Measurements from ENCODE around the gene ACTN3. TPM values are rescaled to one million over a fixed set of nuclear protein-coding genes. Genes with fewer than 3 reads are reported as not detected.
"Not testable (repeated sequence)": the region's sequence is repeated elsewhere in the genome, so short reads cannot be mapped to it uniquely, and the experiment has no call there.

Gene ACTN3
- total RNA-seq, 2 donors from 2014 or later: not detected

DNA sequence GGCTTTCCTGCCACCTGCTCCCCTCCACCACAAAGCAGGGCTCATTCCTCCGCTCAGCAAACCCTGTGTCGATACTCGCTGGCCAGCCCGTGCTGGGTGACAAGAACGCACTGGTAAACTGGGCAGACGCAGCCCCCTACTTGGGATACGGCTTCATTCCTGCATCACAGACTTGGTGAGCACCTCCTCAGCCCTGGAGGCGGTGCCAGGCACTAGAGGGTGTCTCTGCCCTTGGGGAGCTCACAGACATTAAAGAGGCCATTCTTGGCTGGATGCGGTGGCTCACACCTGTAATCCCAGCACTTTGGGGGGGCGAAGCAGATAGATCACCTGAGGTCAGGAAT lies 6.9 kb upstream of the ACTN3 start:
- DNase-seq (ENCODE audit: low spot score) (no peak), ATAC-seq (ENCODE audit: insufficient number of reproducible peaks, low FRiP score, low read depth) (no peak)
- Histone ChIP-seq H3K27me3 (replicated peaks; ENCODE audit: insufficient read depth) (no peaks in the 10 kb centered on the region), H3K4me3 (no peak overlapping the region), H3K9me3 (no peaks in the 10 kb centered on the region), H3K27ac (no peak overlapping the region), H3K36me3 (peaks cover 15% of the 10 kb centered on the region), H3K4me1 (ENCODE audit: control insufficient read depth in 1 of 2, low read depth in 2 of 2) (peaks cover 3 to 11% of the 10 kb centered on the region in 2 donors)
- TF ChIP-seq CTCF (IDR thresholded peaks at IDR 0.05): no peak

GRCh38 chr11:66540598-66540997 lies 6.1 kb upstream of the ACTN3 start:
- H3K27me3 ChIP-seq (replicated peaks; ENCODE audit: insufficient read depth); H3K4me3 ChIP-seq; H3K27ac ChIP-seq; H3K9me3 ChIP-seq; ATAC-seq (ENCODE audit: insufficient number of reproducible peaks, low FRiP score, low read depth); DNase-seq (ENCODE audit: low spot score): not testable (repeated sequence)
- Histone ChIP-seq H3K36me3 (peaks cover 15% of the 10 kb centered on the region), H3K4me1 (ENCODE audit: control insufficient read depth in 1 of 2, low read depth in 2 of 2) (peaks cover 11 to 18% of the 10 kb centered on the region in 2 donors)

- ATAC-seq (ENCODE audit: insufficient number of reproducible peaks, low FRiP score, low read depth) (no peak), DNase-seq (ENCODE audit: low spot score) (no peak)
- Histone ChIP-seq H3K9me3 (no peaks in the 10 kb centered on the region), H3K27me3 (replicated peaks; ENCODE audit: insufficient read depth) (no peaks in the 10 kb centered on the region), H3K4me1 (ENCODE audit: control insufficient read depth in 1 of 2, low read depth in 2 of 2) (peaks cover 15 to 25% of the 10 kb centered on the region in 2 donors), H3K36me3 (peaks cover 7% of the 10 kb centered on the region), H3K4me3 (no peak overlapping the region), H3K27ac (no peak overlapping the region)
- TF ChIP-seq CTCF (IDR thresholded peaks at IDR 0.05): no peak
Measured at GRCh38 chr11:66541892-66542291, 4.8 kb upstream of the ACTN3 start.

DNA sequence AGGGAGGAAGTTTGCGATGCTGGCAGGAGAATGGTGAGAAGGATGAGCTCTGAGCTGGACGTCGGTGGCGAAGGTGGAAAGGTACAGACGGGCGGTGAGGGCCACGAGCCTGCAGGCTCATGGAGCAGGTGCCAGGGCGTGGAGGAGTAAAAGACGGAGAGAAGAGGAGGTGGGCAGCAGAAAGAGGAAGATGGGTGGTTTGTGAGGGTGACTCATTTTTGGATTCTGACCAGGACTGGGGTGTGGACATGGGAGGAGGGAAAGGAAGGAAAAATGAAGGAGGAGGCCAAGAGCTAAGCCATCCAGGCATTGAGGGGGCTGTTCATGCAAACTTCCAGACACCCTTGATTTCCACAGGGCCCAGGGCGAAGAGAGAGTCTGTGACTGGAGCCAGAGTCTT lies 4.3 kb upstream of the ACTN3 start:
- no peak for ATAC-seq (ENCODE audit: insufficient number of reproducible peaks, low FRiP score, low read depth)
- Histone ChIP-seq H3K4me1 (ENCODE audit: control insufficient read depth in 1 of 2, low read depth in 2 of 2) (peaks cover 15 to 25% of the 10 kb centered on the region in 2 donors), H3K4me3 (no peak overlapping the region), H3K36me3 (peaks cover 4% of the 10 kb centered on the region), H3K27me3 (replicated peaks; ENCODE audit: insufficient read depth) (no peaks in the 10 kb centered on the region), H3K9me3 (no peaks in the 10 kb centered on the region), H3K27ac (no peak overlapping the region)
- DNase-seq (ENCODE audit: low spot score): no peak
- TF ChIP-seq CTCF (IDR thresholded peaks at IDR 0.05): no peak

GRCh38 chr11:66543263-66544107 lies 3.2 kb upstream of the ACTN3 start:
- Histone ChIP-seq H3K4me1 (ENCODE audit: control insufficient read depth in 1 of 2, low read depth in 2 of 2) (peaks cover 15 to 25% of the 10 kb centered on the region in 2 donors), H3K9me3 (no peaks in the 10 kb centered on the region), H3K36me3 (peaks cover 4% of the 10 kb centered on the region), H3K4me3 (peak overlapping the region; percentile 19), H3K27me3 (replicated peaks; ENCODE audit: insufficient read depth) (no peaks in the 10 kb centered on the region), H3K27ac (no peak overlapping the region)
- DNase-seq (ENCODE audit: low spot score) (no peak), ATAC-seq (ENCODE audit: insufficient number of reproducible peaks, low FRiP score, low read depth) (no peak)
- TF ChIP-seq CTCF (IDR thresholded peaks at IDR 0.05): peak; percentile 23

DNA sequence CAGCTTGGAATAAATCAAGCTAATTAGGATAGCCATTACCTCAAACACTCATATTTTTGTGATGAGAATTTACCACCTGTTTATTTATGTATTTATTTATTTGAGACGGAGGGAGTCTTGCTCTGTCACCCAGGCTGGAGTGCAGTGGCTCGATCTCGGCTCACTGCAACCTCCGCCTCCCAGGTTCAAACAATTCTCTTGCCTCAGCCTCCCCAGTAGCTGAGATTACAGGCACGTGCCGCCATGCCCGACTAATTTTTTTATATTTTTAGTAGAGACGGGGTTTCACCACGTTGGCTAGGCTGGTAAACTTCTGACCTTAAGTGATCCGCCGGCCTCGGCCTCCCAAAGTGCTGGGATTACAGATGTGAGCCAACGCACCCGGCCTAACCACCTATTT lies 1.8 kb upstream of the ACTN3 start:
- peaks cover 15 to 25% of the 10 kb centered on the region in 2 donors for H3K4me1 ChIP-seq (ENCODE audit: control insufficient read depth in 1 of 2, low read depth in 2 of 2)
- not testable (repeated sequence) for DNase-seq (ENCODE audit: low spot score); H3K36me3 ChIP-seq; H3K9me3 ChIP-seq; ATAC-seq (ENCODE audit: insufficient number of reproducible peaks, low FRiP score, low read depth); H3K27me3 ChIP-seq (replicated peaks; ENCODE audit: insufficient read depth); H3K27ac ChIP-seq
- H3K4me3 ChIP-seq: peak overlapping the region; percentile 99

Measured in thoracic aorta (tissue), 2 donors.